HG02970 (cell line): ENCODE results near the gene TECR.
A peak's percentile ranks its signal among the peaks of the same experiment; 100 is the strongest.
"Not testable (repeated sequence)": the region's sequence is repeated elsewhere in the genome, so short reads cannot be mapped to it uniquely, and the experiment has no call there.

Experiments used
- ATAC-seq: cut with Tn5 transposase; IDR thresholded peaks from one replicate; pipeline ENCODE4 v1.9.1; 2021; ENCODE audit warnings: mild to moderate bottlenecking, moderate library complexity, moderate number of reproducible peaks; ENCODE audit not compliant: unreplicated experiment, low FRiP score

TECR gene

GRCh38 chr19:14577885-14578427 lies 48.6 kb downstream of the TECR start:
- ATAC-seq, result no peak

- ATAC-seq, result no peak
Observed at GRCh38 chr19:14580623-14581237, 51.3 kb downstream of the TECR start.

GRCh38 chr19:14582894-14583340 lies 53.5 kb downstream of the TECR start, which contains the start of gene CLEC17A:
Gene CLEC17A, plus strand, starts transcription at chr19:14583084. Its CDS starts 77 bp downstream, at chr19:14583161.
- ATAC-seq, result no peak

GRCh38 chr19:14584372-14584771 lies 55.0 kb downstream of the TECR start:
- ATAC-seq, result not testable (repeated sequence)

- peak; percentile 60 for ATAC-seq
Observed at GRCh38 chr19:14585187-14585586, 55.8 kb downstream of the TECR start.

- not testable (repeated sequence) for ATAC-seq
Observed at GRCh38 chr19:14589433-14589832, 60.0 kb downstream of the TECR start.

GRCh38 chr19:14595558-14595957 lies 66.2 kb downstream of the TECR start:
- ATAC-seq, result no peak

- no peak for ATAC-seq
Observed at GRCh38 chr19:14599548-14600147, 70.3 kb downstream of the TECR start.

GRCh38 chr19:14603990-14604387 lies 74.6 kb downstream of the TECR start:
- ATAC-seq, result peak; percentile 66

- no peak for ATAC-seq
Observed at GRCh38 chr19:14606627-14607026, 77.2 kb downstream of the TECR start.

GRCh38 chr19:14611051-14611450 lies 81.7 kb downstream of the TECR start:
- ATAC-seq, result no peak

- not testable (repeated sequence) for ATAC-seq
Observed at GRCh38 chr19:14612242-14612641, 82.8 kb downstream of the TECR start.

- no peak for ATAC-seq
Observed at GRCh38 chr19:14612657-14613056, 83.3 kb downstream of the TECR start.

GRCh38 chr19:14613399-14614098 lies 84.2 kb downstream of the TECR start:
- not testable (repeated sequence) for ATAC-seq

- ATAC-seq, result no peak
Observed at GRCh38 chr19:14614099-14614412, 84.7 kb downstream of the TECR start.
